CD14-positive monocyte (primary cell): ENCODE measurements around the gene HSD3B2. TPM values are rescaled to one million over a fixed set of nuclear protein-coding genes. Genes with fewer than 3 reads are reported as not detected.

Experiments
- DNase-seq, 3 donors: peaks; one replicate each; pipeline ENCODE4 v3.0.0-alpha.2; 2011 to 2022
- H2AFZ ChIP-seq: 2 replicates; pipeline ENCODE4 v1.6.0; 2012; ENCODE audit warnings: mild to moderate bottlenecking, low read depth, low read length, inconsistent platforms; ENCODE audit not compliant: insufficient read depth, poor library complexity, severe bottlenecking
- H3K27ac ChIP-seq, 2 donors: 1 replicate in 1 of 2; 2 replicates in 1 of 2; pipeline ENCODE4 v1.5.1; 2012 to 2013; ENCODE audit warnings: low read length in 2 of 2, control low read depth in 1 of 2, inconsistent platforms in 1 of 2, low read depth in 1 of 2, mild to moderate bottlenecking in 1 of 2
- H3K27me3 ChIP-seq, 2 donors: one replicate each; pipeline versions ENCODE4 v1.6.0 to v1.6.1; 2011 to 2013; ENCODE audit warnings: low read length in 2 of 2; ENCODE audit not compliant: control insufficient read depth in 2 of 2, insufficient read depth in 2 of 2
- H3K36me3 ChIP-seq, 2 donors: replicated peaks in 1 of 2; 1 replicate in 1 of 2; 2 replicates in 1 of 2; pipeline versions ENCODE4 v1.5.1 to v1.6.1; 2012 to 2013; ENCODE audit warnings: low read length in 2 of 2, control low read depth in 1 of 2, inconsistent platforms in 1 of 2, mild to moderate bottlenecking in 1 of 2; ENCODE audit not compliant: insufficient read depth in 2 of 2, control insufficient read depth in 1 of 2
- H3K4me1 ChIP-seq, 2 donors: 1 replicate in 1 of 2; 2 replicates in 1 of 2; pipeline versions ENCODE4 v1.5.1 to v1.6.1; 2012 to 2013; ENCODE audit warnings: low read length in 2 of 2, control low read depth in 1 of 2, inconsistent platforms in 1 of 2, mild to moderate bottlenecking in 1 of 2, moderate library complexity in 1 of 2; ENCODE audit not compliant: insufficient read depth in 2 of 2, control insufficient read depth in 1 of 2
- H3K4me2 ChIP-seq: replicated peaks from 2 replicates; pipeline ENCODE3; 2012; ENCODE audit warnings: low read length, moderate library complexity, mild to moderate bottlenecking; ENCODE audit not compliant: poor library complexity, severe bottlenecking; ENCODE audit errors: extremely low read depth
- H3K4me3 ChIP-seq, 3 experiments: fragments of 200-600 bp in 1 of 3; sonication (generic) in 1 of 3; replicated peaks in 1 of 3; 1 replicate in 2 of 3; 2 replicates in 1 of 3; pipeline ENCODE4 v1.5.1; 2011 to 2013; ENCODE audit warnings: low read length in 3 of 3, mild to moderate bottlenecking in 3 of 3, control low read depth in 2 of 3, low read depth in 2 of 3, inconsistent platforms in 1 of 3, moderate library complexity in 1 of 3
- H3K79me2 ChIP-seq: 2 replicates; pipeline ENCODE4 v1.6.0; 2012; ENCODE audit warnings: mild to moderate bottlenecking, control low read depth, inconsistent platforms, low read length, moderate library complexity; ENCODE audit not compliant: insufficient read depth
- H3K9ac ChIP-seq: 2 replicates; pipeline ENCODE4 v1.6.0; 2017; ENCODE audit warnings: low read length, mild to moderate bottlenecking; ENCODE audit not compliant: insufficient read depth, poor library complexity, severe bottlenecking
- H3K9me3 ChIP-seq, 2 donors: replicated peaks in 1 of 2; 1 replicate in 1 of 2; 2 replicates in 1 of 2; pipeline versions ENCODE4 v1.5.1 to v1.6.1; 2012 to 2013; ENCODE audit warnings: low read length in 2 of 2, control low read depth in 1 of 2; ENCODE audit not compliant: control insufficient read depth in 1 of 2, insufficient read depth in 1 of 2
- H4K20me1 ChIP-seq: 2 replicates; pipeline ENCODE4 v1.6.0; 2012; ENCODE audit warnings: mild to moderate bottlenecking, low read length, control low read depth, moderate library complexity; ENCODE audit not compliant: insufficient read depth
- H3K27ac Mint-ChIP-seq, 7 donors: one replicate each; pipeline ENCODE4 v1.8.0; 2020; ENCODE audit warnings: mild to moderate bottlenecking in 7 of 7, mixed read lengths in 7 of 7, moderate library complexity in 6 of 7, inconsistent platforms in 2 of 7
- H3K27me3 Mint-ChIP-seq, 3 donors: one replicate each; pipeline ENCODE4 v1.8.0; 2021 to 2022; ENCODE audit warnings: low read depth in 3 of 3, mild to moderate bottlenecking in 3 of 3, mixed read lengths in 3 of 3, moderate library complexity in 3 of 3, inconsistent platforms in 1 of 3
- H3K36me3 Mint-ChIP-seq, 2 donors: one replicate each; pipeline ENCODE4 v1.8.0; 2020; ENCODE audit warnings: mixed read lengths in 2 of 2, inconsistent platforms in 1 of 2, mild to moderate bottlenecking in 1 of 2
- H3K4me1 Mint-ChIP-seq: one replicate; pipeline ENCODE4 v1.8.0; 2020; ENCODE audit warnings: mild to moderate bottlenecking, mixed read lengths
- H3K4me3 Mint-ChIP-seq, 2 donors: one replicate each; pipeline ENCODE4 v1.8.0; 2020; ENCODE audit warnings: mild to moderate bottlenecking in 2 of 2, mixed read lengths in 2 of 2, moderate library complexity in 1 of 2
- H3K9me3 Mint-ChIP-seq, 7 donors: one replicate each; pipeline ENCODE4 v1.8.0; 2020 to 2022; ENCODE audit warnings: mixed read lengths in 7 of 7, mild to moderate bottlenecking in 6 of 7, moderate library complexity in 6 of 7, inconsistent platforms in 2 of 7
- WGBS: methylation state at CpG from one replicate; pipeline ENCODE4 v1.1.5; 2013; ENCODE audit warnings: missing lambda C conversion rate; ENCODE audit not compliant: insufficient coverage; 5-methylcytosine and 5-hydroxymethylcytosine counted together
- intact Hi-C, 2 donors: fragments of 100-400 bp; cut with micrococcal nuclease; formaldehyde crosslinking; loops; one replicate each; pipeline versions ENCODE4 v1.15.0 to v1.15.1; 2023
- polyA plus RNA-seq, 3 donors: library from polyadenylated mRNA; depleted of rRNA in 1 of 3; unstranded in 2 of 3; stranded (reverse) in 1 of 3; fragments of 300-500 nt in 2 of 3; fragments of >200 nt in 1 of 3; fragmentation: Illumina TruSeq in 2 of 3; gene quantifications; 1 replicate in 2 of 3; 2 replicates in 1 of 3; pipeline ENCODE4 v1.2.3, GENCODE V29; 2012 to 2021
- TF ChIP-seq, protein P1 (sequence below): fragments of 200-600 bp; IDR thresholded peaks from one replicate; pipeline ENCODE4 v1.8.0; 2022; ENCODE audit warnings: antibody characterized with exemption, mild to moderate bottlenecking

Gene HSD3B2
- polyA plus RNA-seq, 3 donors, result not detected

- peaks cover 0 to 5% (median 5%) of the 10 kb centered on the region in 3 donors for H3K27me3 Mint-ChIP-seq
- Histone ChIP-seq H3K4me3 (no peak overlapping the region), H3K27me3 (no peaks in the 10 kb centered on the region), H3K4me1 (no peaks in the 10 kb centered on the region), H3K79me2 (no peaks in the 10 kb centered on the region), H3K9me3 (no peaks in the 10 kb centered on the region), H2AFZ (no peak overlapping the region), H3K9ac (no peak overlapping the region), H3K4me2 (no peak overlapping the region), H3K36me3 (no peaks in the 10 kb centered on the region), H4K20me1 (no peaks in the 10 kb centered on the region), H3K27ac (no peak overlapping the region)
- no peaks in the 10 kb centered on the region for H3K36me3 Mint-ChIP-seq
- WGBS, result 71% methylated on average over 1 of the region's 2 CpGs
- H3K4me1 Mint-ChIP-seq, result peaks cover 4% of the 10 kb centered on the region
- intact Hi-C loops, result no loop called here
- DNase-seq, result no peak
- H3K4me3 Mint-ChIP-seq, result no peak overlapping the region
- no peak overlapping the region for H3K27ac Mint-ChIP-seq
- peaks cover 0 to 6% (median 2%) of the 10 kb centered on the region in 7 donors for H3K9me3 Mint-ChIP-seq
- TF ChIP-seq, protein P1, sequence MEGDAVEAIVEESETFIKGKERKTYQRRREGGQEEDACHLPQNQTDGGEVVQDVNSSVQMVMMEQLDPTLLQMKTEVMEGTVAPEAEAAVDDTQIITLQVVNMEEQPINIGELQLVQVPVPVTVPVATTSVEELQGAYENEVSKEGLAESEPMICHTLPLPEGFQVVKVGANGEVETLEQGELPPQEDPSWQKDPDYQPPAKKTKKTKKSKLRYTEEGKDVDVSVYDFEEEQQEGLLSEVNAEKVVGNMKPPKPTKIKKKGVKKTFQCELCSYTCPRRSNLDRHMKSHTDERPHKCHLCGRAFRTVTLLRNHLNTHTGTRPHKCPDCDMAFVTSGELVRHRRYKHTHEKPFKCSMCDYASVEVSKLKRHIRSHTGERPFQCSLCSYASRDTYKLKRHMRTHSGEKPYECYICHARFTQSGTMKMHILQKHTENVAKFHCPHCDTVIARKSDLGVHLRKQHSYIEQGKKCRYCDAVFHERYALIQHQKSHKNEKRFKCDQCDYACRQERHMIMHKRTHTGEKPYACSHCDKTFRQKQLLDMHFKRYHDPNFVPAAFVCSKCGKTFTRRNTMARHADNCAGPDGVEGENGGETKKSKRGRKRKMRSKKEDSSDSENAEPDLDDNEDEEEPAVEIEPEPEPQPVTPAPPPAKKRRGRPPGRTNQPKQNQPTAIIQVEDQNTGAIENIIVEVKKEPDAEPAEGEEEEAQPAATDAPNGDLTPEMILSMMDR, result no peak
These were observed 51.5 kb downstream of the HSD3B2 start for GRCh38 chr1:119466445-119466844.

- Mint-ChIP-seq H3K9me3 (peaks cover 0 to 6% (median 2%) of the 10 kb centered on the region in 7 donors), H3K27me3 (peaks cover 0 to 5% (median 5%) of the 10 kb centered on the region in 3 donors), H3K4me3 (no peak overlapping the region), H3K27ac (no peak overlapping the region), H3K36me3 (no peaks in the 10 kb centered on the region), H3K4me1 (peaks cover 4% of the 10 kb centered on the region)
- intact Hi-C loops, result no loop called here
- Histone ChIP-seq H3K4me1 (no peaks in the 10 kb centered on the region), H3K4me2 (no peak overlapping the region), H3K79me2 (no peaks in the 10 kb centered on the region), H3K27me3 (no peaks in the 10 kb centered on the region), H4K20me1 (no peaks in the 10 kb centered on the region), H3K36me3 (no peaks in the 10 kb centered on the region), H3K9me3 (no peaks in the 10 kb centered on the region), H2AFZ (no peak overlapping the region), H3K4me3 (no peak overlapping the region), H3K9ac (no peak overlapping the region), H3K27ac (no peak overlapping the region)
- DNase-seq, result no peak
- WGBS, result no CpG with 5 or more reads among the region's 1 CpG
- TF ChIP-seq, protein P1, result no peak
These were observed 52.3 kb downstream of the HSD3B2 start for GRCh38 chr1:119467219-119467618.
